Medulla oblongata (tissue), 1 donor: ENCODE measurements around the gene CSNK2A3.
"Not testable (repeated sequence)": the region's sequence is repeated elsewhere in the genome, so short reads cannot be mapped to it uniquely, and the experiment has no call there.

Source experiments
- DNase-seq: peaks from one replicate; pipeline ENCODE4 v3.0.0-alpha.2; 2015; ENCODE audit errors: extremely low spot score

The CSNK2A3 gene

GRCh38 chr11:11380340-11380739, 27.3 kb upstream of the CSNK2A3 start:
- no peak for DNase-seq

GRCh38 chr11:11379661-11380060, 26.6 kb upstream of the CSNK2A3 start:
- DNase-seq: no peak

GRCh38 chr11:11378184-11378940, 25.3 kb upstream of the CSNK2A3 start:
- DNase-seq: no peak

GRCh38 chr11:11374358-11375148, 21.5 kb upstream of the CSNK2A3 start:
- DNase-seq: no peak

DNA sequence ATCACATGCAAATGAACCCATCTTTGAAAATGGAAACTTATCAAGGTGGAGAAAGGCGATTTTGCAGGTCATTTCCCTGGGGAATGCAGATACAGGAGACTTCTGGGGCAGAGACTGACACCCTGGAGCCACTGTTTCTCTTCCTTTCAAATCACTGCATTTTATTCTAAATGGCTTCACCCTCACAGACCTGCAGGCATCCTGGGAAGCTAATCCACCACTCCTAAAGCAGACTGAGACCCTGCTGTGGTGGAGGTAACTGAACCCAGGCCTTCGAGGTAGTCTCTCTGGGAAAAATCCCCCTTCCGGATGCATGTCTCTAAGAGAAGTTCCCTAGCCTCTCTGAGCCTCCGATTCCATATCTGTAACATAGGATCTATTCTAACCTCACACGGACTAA, 20.9 kb upstream of the CSNK2A3 start:
- DNase-seq: no peak

DNA sequence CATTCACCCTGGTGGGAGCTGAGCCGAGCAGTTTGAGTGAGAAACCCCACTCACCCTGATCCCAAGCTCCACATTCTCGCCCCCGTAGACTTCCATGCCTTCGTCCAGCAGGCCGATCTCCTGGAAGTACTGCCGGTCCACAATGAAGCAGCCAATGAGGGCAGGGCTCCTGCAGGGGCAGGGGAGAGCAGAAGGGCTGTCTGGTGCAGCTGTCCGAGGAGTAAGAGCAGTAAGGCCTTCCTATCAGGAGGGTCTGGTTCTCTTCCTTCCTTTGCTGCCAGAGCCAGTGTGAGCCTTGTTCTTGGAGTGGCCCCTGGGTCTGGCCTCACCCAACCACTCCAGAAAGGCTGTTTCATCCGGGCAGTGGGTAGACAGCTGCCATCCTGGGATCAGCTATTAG, 19.4 kb upstream of the CSNK2A3 start:
- no peak for DNase-seq

DNA sequence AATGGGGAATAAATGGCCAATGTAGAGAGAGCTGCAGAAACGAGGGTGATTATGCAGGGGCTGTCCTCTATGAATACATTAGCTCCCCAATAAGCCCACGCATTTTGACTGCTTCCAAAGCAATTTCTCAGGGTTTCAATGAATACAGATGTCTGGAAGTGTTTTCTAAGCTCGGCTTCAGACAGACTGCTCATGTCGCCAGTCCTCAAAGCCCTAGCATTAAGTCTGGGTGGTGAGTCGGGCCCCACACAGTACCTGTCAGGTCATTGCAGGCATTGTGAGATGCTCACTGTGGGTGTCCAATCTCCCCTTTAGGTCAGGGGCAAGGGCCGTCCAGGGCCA, 17.9 kb upstream of the CSNK2A3 start:
- no peak for DNase-seq

DNA sequence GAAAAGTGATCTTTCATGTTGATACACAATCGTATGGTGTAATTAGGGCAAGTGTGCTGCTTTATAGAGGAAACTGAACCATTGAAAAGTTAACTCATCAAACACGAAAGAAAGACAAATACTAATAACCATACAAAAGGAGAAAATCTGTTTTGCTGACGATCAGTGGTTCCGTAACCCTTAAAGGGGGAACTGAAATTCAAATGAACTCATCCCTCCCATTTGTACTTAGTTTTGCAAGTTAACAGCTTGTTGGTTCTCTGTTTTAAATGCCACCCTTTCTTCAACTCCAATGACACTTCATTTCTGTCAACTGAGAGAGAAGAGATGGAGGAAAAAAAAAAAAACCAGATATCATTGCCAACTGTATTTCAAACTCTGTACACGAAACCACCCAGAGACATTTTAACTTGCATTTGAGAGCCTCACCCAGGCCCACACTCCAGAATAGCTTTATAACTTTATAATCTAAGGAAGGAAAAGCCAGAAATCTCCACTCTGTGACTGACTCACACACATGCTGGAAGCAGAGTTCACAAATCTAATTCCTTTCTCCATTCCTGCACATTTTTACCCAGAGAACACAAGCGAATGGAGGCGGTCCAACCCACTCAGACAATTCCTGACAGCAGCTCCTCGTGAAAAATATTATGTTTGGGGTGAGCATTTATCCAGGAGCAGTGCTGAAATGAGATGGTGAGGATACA, 17.4 kb upstream of the CSNK2A3 start:
- no peak for DNase-seq

DNA sequence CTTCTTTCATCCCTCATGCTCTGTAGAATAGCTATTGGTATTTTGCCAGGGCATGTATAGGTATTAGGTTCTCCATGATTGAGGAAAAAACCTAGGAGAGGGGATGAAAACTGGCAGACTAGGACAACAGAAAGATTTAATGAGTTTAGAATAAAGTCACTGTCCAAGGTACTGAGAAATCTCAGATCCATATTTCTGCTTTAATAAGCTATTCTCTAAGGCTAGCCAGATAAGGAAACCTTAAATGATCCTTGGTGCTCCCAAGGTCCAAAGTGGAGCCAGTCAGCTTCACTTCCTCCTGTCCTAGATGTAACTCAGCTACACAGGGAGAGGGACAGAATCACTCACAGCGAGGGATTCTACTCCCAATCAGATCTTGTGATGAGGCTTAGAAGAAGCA, 13.7 kb upstream of the CSNK2A3 start:
- DNase-seq: no peak

DNA sequence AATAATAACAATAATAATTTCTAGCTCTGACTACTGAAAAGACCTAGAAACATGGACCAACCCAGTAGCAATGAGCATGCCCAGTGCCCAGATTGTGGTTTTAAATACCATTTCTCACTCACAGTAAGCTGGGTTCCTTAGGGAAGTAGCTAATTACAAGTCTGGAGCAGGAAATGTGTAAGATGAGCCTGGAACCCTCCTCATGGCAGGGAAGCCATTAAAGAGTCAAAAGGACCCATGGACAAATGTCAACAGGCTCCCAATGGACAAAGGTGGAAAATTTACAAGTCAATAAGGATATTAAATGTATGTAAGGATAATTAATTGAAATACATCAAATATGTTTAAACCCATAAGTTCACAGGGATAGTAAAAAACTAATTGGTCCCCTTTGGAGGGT, 10.6 kb upstream of the CSNK2A3 start:
- no peak for DNase-seq

DNA sequence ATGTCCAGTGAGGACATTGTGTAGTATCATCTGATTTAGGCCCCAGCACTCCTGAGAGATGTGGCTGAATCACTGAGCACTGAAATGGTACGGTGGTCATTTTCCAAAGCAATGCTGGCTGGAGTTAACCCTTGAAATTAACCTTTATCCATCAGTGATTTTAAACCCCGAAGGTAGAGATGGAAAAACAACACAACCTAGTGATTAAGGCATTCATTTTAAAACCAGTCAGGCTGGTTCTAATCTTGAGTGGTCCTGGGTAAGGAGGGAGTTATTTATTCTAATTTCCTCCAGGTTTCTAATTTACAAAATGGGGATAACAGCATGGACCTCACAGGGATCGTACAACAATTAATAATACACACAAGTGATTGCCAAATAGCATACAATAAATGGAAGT, 6.6 kb upstream of the CSNK2A3 start:
- DNase-seq: no peak

- no peak for DNase-seq
Measured at GRCh38 chr11:11356842-11357241, 3.8 kb upstream of the CSNK2A3 start.

GRCh38 chr11:11351851-11352250, 1.2 kb downstream of the CSNK2A3 start:
- DNase-seq: not testable (repeated sequence)

GRCh38 chr11:11351042-11351586, 1.9 kb downstream of the CSNK2A3 start:
- DNase-seq: no peak

DNA sequence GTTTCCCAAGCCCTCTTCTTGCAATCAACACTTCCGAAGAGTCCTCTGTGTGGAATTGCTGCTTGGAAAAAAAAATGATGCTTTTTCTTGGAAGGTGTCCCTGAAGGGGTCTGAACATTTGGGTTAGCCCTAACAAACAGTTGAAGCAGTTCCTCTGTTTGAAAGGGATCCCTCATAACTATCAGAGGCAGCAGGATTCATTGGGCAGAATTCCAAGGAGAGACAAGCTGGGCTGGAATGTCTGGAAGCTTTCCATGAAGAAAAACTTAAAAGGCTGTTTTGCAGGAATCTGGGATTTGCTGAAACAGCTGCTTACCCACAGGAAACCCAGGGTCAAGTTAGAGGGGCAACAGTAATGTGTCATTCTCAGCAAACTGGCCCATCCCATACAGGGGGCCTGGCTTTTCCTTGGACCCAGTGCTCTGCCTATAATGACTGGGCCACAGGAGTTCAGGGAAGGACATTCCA, 3.1 kb downstream of the CSNK2A3 start:
- peak; percentile 21 for DNase-seq

DNA sequence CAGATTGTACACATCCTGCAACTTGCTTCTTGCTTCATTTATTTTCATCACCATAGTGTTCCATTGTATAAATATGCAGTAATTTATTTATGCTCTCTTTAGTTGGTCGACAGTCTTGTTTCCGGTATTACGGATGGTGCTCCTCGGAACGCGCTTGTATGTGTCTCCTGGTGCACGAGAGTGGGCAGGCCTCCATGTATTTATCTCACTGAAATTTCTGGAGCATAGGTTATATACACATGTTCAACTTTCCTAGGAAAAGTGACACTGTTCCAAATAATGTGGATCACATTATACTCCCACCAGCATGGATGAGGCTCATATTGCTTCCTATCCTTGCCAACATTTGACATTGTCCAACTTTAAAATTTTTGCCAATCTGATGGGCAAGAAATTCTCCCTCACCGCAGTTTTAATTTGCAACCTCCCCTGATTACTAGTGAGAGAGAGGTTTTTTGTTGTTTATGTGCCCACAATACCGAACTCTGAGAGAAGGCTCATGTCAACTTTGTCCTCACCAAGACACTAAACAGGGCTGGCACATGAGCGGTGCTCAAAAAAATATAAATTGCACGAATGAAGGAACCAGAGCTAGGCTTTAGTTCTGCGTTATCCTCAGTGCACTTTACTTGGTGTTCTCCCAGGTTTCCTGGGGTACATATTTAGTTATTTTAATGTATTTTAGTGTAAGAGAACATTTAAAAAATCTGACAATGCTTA, 3.8 kb downstream of the CSNK2A3 start:
- no peak for DNase-seq

DNA sequence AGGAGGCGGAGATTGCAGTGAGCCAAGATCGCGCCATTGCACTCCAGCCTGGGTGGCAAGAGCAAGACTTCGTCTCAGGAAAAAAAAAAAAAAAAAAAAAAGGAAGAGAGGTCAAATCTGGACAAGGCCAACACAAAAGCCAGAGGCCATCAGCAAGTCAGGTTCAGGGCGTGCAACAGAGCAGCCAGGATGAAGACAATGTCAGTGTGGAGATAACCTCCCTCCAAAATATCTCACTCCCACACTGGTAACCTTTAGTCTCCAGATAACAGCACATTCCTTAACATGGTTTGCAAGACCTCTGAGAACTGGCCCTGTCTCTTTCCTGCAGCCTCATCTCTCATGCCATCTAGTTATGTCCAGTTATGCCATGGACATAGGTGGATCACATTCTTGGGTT, 4.7 kb downstream of the CSNK2A3 start:
- DNase-seq: no peak

DNA sequence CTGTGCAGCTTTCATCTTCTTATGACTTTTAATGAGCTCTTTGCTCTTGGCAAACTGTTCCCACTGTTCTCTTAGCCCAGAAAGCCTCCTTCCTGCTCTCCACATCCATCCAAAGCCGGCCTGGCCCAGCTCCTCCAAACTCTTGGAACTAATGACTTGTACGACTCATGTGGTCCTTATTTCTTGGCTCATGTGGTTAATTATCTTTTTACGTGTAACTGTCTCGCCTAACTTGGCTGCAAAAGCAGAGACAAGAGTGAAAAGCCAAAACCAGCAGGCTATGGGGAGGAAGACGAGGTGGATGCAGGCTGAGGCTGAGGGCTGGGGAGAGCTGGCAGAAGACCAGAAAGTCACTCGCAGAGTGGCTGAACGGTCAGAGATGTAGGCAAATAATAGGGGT, 5.5 kb downstream of the CSNK2A3 start:
- DNase-seq: peak; percentile 31

DNA sequence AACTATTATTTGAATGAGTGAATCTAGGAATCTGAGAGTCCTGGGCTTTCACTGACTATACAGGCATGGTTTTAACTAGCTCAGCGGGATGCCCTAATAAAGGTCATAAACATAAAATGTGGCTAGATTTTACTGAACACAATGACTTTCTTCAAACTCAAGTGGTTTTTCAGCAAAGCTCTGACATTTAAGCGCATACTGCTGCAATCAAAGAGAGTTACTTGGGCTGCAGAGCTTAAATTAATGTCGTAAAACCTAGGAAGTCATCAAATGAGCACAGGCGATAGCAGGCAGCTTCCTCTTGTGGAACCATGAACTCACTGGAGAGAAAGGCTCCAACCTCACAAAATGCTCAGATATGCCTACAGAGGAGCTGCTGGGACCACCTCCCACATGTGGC, 6.7 kb downstream of the CSNK2A3 start:
- no peak for DNase-seq

- peak; percentile 42 for DNase-seq
Measured at GRCh38 chr11:11345099-11345498, 8.0 kb downstream of the CSNK2A3 start.

DNA sequence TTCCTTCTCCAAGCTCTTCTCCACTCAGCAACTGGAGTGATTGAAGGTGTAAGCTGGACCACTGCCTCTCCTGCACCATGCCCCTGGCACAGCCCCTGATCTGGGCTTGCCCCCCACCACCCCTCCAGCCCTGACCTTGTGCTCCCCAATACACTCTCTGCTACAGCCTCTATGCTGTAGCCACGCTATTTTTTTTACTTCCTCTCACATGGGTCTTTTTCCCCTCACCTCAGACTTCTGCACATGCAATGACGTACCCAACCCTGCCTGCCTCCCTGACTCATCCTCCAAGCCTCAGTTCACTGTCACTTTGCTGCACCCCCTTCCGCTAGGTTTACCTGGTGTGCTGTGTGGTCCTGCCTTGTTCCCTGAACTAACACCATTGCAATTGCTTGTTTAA, 9.0 kb downstream of the CSNK2A3 start:
- no peak for DNase-seq

GRCh38 chr11:11338304-11338703, 14.7 kb downstream of the CSNK2A3 start:
- DNase-seq: no peak
